Hepatocyte (in vitro differentiated cells): ENCODE results near the gene ELF5. TPM values are rescaled to one million over a fixed set of nuclear protein-coding genes. Genes with fewer than 3 reads are reported as not detected.

Experiments used
- DNase-seq: peaks from one replicate; pipeline ENCODE4 v3.0.0-alpha.2; 2016; ENCODE audit warnings: low spot score
- H2AFZ ChIP-seq: fragments of 200-600 bp; sonication (generic); 2 replicates; pipeline ENCODE4 v1.6.0; 2016; ENCODE audit warnings: antibody characterized with exemption, mild to moderate bottlenecking
- H3K27ac ChIP-seq: fragments of 200-600 bp; sonication (generic); 2 replicates; pipeline ENCODE4 v1.5.1; 2016; ENCODE audit warnings: mild to moderate bottlenecking
- H3K27me3 ChIP-seq: fragments of 200-600 bp; sonication (generic); 2 replicates; pipeline ENCODE4 v1.6.1; 2016
- H3K36me3 ChIP-seq: fragments of 200-600 bp; sonication (generic); replicated peaks from 2 replicates; pipeline ENCODE4 v1.5.1; 2016; ENCODE audit warnings: low read depth; ENCODE audit not compliant: insufficient read depth
- H3K4me1 ChIP-seq: fragments of 200-600 bp; sonication (generic); 2 replicates; pipeline ENCODE4 v1.5.1; 2016; ENCODE audit warnings: mild to moderate bottlenecking, moderate library complexity; ENCODE audit not compliant: insufficient read depth
- H3K4me2 ChIP-seq: fragments of 200-600 bp; sonication (generic); 2 replicates; pipeline ENCODE4 v1.6.0; 2016
- H3K4me3 ChIP-seq: fragments of 200-600 bp; sonication (generic); 2 replicates; pipeline ENCODE4 v1.5.1; 2016; ENCODE audit warnings: mild to moderate bottlenecking
- H3K79me2 ChIP-seq: fragments of 200-600 bp; sonication (generic); 2 replicates; pipeline ENCODE4 v1.6.0; 2017; ENCODE audit warnings: mild to moderate bottlenecking
- H3K9me2 ChIP-seq: fragments of 200-600 bp; sonication (generic); replicated peaks from 2 replicates; pipeline ENCODE4 v1.6.0; 2017; ENCODE audit warnings: mild to moderate bottlenecking; ENCODE audit not compliant: insufficient read depth
- H3K9me3 ChIP-seq: fragments of 200-600 bp; sonication (generic); 2 replicates; pipeline ENCODE4 v1.5.1; 2016; ENCODE audit warnings: low read depth, mild to moderate bottlenecking
- H4K20me1 ChIP-seq: fragments of 200-600 bp; sonication (generic); 2 replicates; pipeline ENCODE4 v1.6.0; 2016; ENCODE audit warnings: mild to moderate bottlenecking; ENCODE audit not compliant: insufficient read depth, poor library complexity, severe bottlenecking
- CTCF ChIP-seq: fragments of 200-600 bp; sonication (generic); IDR thresholded peaks from 2 replicates; pipeline ENCODE4 v1.5.1; 2016; ENCODE audit warnings: antibody characterized with exemption, mild to moderate bottlenecking; ENCODE audit not compliant: poor library complexity
- EZH2 ChIP-seq: fragments of 200-600 bp; sonication (generic); IDR thresholded peaks from 2 replicates; pipeline ENCODE4 v1.6.1; 2016; ENCODE audit warnings: antibody characterized with exemption, mild to moderate bottlenecking, borderline replicate concordance
- EZH2phosphoT487 ChIP-seq: fragments of 200-600 bp; sonication (generic); IDR thresholded peaks from one replicate; pipeline ENCODE4 v1.6.1; 2018; ENCODE audit warnings: antibody characterized with exemption, mild to moderate bottlenecking, low read depth, moderate library complexity; ENCODE audit not compliant: unreplicated experiment, severe bottlenecking
- WGBS: methylation state at CpG from one replicate; pipeline ENCODE4 v1.1.6; 2016; ENCODE audit warnings: low lambda C conversion rate; ENCODE audit errors: missing lambda C conversion rate; 5-methylcytosine and 5-hydroxymethylcytosine counted together
- polyA plus RNA-seq: library from polyadenylated mRNA; unstranded; fragments of >200 nt; fragmentation: Nextera tagmentation; extraction: Ambion mirVana; gene quantifications from 2 replicates; pipeline ENCODE4 v1.2.1, GENCODE V29; 2016
- total RNA-seq: library from RNA; depleted of rRNA; stranded (reverse); fragments of >200 nt; gene quantifications from 2 replicates; pipeline ENCODE4 v1.2.3, GENCODE V29; 2014

Gene ELF5
- total and polyA plus RNA-seq, 2 experiments from 2014 or later = 0.50 to 0.53 TPM

- no peaks in the 10 kb centered on the region for H3K9me2 ChIP-seq
- H3K79me2 ChIP-seq = no peaks in the 10 kb centered on the region
- TF ChIP-seq CTCF (no peak), EZH2 (no peak), EZH2phosphoT487 (no peak)
- H3K27me3 ChIP-seq = no peaks in the 10 kb centered on the region
- H3K27ac ChIP-seq = no peak overlapping the region
- no peaks in the 10 kb centered on the region for H3K4me1 ChIP-seq
- no peak overlapping the region for H2AFZ ChIP-seq
- no peak for DNase-seq
- H3K9me3 ChIP-seq = no peaks in the 10 kb centered on the region
- H4K20me1 ChIP-seq = no peaks in the 10 kb centered on the region
- no peaks in the 10 kb centered on the region for H3K36me3 ChIP-seq
- no peak overlapping the region for H3K4me2 ChIP-seq
- H3K4me3 ChIP-seq = no peak overlapping the region
These were observed 3.4 kb downstream of the ELF5 start for GRCh38 chr11:34510218-34510617.

DNA sequence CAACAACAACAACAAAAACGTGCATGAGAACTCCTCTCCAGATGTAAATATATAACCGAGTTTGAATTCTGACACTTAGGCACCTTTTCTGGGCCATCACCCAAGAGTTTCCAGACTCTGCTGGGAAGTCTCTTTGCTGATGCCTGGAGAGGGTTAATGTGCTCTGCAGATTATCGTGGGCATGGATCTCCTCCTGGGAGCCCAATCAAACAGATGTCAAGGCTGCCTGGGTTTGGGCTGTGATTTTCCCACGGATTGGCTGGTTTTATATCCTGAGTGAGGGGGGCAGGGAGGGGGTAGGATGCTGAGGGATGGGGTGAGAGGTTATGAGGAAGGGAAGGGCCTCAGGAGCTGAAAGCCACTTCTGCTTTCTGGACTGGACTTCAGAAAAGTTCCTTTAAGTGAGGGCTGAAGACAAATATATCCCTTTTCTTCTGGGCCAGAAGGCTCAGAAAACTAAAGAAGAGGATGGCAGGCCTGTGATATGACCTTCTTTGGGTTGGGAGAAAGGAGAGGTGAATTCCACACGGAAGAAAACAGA is 4.2 kb downstream of the ELF5 start:
- TF ChIP-seq EZH2phosphoT487 (no peak), CTCF (no peak), EZH2 (no peak)
- H3K27me3 ChIP-seq = no peaks in the 10 kb centered on the region
- no peaks in the 10 kb centered on the region for H3K36me3 ChIP-seq
- no peaks in the 10 kb centered on the region for H3K4me1 ChIP-seq
- H3K9me3 ChIP-seq = no peaks in the 10 kb centered on the region
- no peaks in the 10 kb centered on the region for H4K20me1 ChIP-seq
- no peak overlapping the region for H3K27ac ChIP-seq
- H3K9me2 ChIP-seq = no peaks in the 10 kb centered on the region
- no peaks in the 10 kb centered on the region for H3K79me2 ChIP-seq
- H3K4me2 ChIP-seq = no peak overlapping the region
- H2AFZ ChIP-seq = no peak overlapping the region
- WGBS = 43% methylated on average over 5 of the region's 5 CpGs
- no peak for DNase-seq
- H3K4me3 ChIP-seq = no peak overlapping the region

- TF ChIP-seq EZH2 = no peak
- H3K9me2 ChIP-seq = no peaks in the 10 kb centered on the region
- no peaks in the 10 kb centered on the region for H3K27me3 ChIP-seq
- no peak overlapping the region for H3K4me3 ChIP-seq
- H3K4me2 ChIP-seq = no peak overlapping the region
- no peaks in the 10 kb centered on the region for H4K20me1 ChIP-seq
- no peak overlapping the region for H3K27ac ChIP-seq
- no peaks in the 10 kb centered on the region for H3K9me3 ChIP-seq
- 34% methylated on average over 2 of the region's 2 CpGs for WGBS
- no peak for DNase-seq
- no peaks in the 10 kb centered on the region for H3K79me2 ChIP-seq
- no peaks in the 10 kb centered on the region for H3K36me3 ChIP-seq
- H2AFZ ChIP-seq = no peak overlapping the region
- no peaks in the 10 kb centered on the region for H3K4me1 ChIP-seq
These were observed 5.1 kb downstream of the ELF5 start for GRCh38 chr11:34508524-34508923.

DNA sequence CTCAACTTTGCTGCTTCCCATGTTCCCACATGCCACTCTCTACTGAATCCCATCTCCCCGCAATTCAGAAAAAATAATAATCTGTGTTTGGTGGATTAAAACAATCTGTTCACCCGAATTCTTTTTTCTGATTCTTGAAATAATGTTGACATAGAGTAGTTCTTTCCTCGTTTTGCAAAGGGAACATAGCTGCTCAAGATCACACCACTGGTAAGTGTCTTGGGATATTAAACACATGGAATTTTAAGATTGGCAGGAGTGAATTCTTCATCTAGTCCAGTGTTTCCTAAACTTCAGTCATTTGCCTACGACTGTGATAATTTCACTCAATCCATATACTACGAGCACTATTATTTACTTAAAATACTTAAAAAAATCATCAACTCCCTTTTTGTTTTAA is 6.0 kb downstream of the ELF5 start:
- Histone ChIP-seq H3K4me3 (no peak overlapping the region), H4K20me1 (no peaks in the 10 kb centered on the region), H3K9me2 (no peaks in the 10 kb centered on the region), H3K27me3 (no peaks in the 10 kb centered on the region), H3K27ac (no peak overlapping the region), H3K9me3 (no peaks in the 10 kb centered on the region), H3K79me2 (no peaks in the 10 kb centered on the region), H2AFZ (no peak overlapping the region), H3K36me3 (no peaks in the 10 kb centered on the region), H3K4me2 (no peak overlapping the region), H3K4me1 (no peaks in the 10 kb centered on the region)
- DNase-seq = no peak
- TF ChIP-seq EZH2phosphoT487 (no peak), CTCF (no peak), EZH2 (no peak)
- 80% methylated on average over 5 of the region's 5 CpGs for WGBS
